MM.1S (cell line): Measurements from ENCODE around the gene HIVEP2.

Source experiments
- DNase-seq: peaks from one replicate; pipeline ENCODE4 v3.0.0-alpha.2; 2015
- H2AFZ ChIP-seq: fragments of 300-600 bp; sonication (generic); 2 replicates; pipeline ENCODE4 v1.6.0; 2016; ENCODE audit warnings: antibody characterized with exemption, low read length
- H3F3A ChIP-seq: fragments of 300-600 bp; sonication (generic); 2 replicates; pipeline ENCODE4 v1.6.1; 2016; ENCODE audit warnings: mild to moderate bottlenecking, antibody characterized with exemption, low read length, moderate library complexity, mixed read lengths; ENCODE audit not compliant: insufficient read depth
- H3K27ac ChIP-seq: fragments of 300-600 bp; sonication (generic); 2 replicates; pipeline ENCODE4 v1.5.1; 2016; ENCODE audit warnings: mild to moderate bottlenecking, low read length
- H3K27me3 ChIP-seq: fragments of 300-600 bp; sonication (generic); replicated peaks from 2 replicates; pipeline ENCODE4 v1.6.0; 2016; ENCODE audit warnings: low read length; ENCODE audit not compliant: insufficient read depth
- H3K36me3 ChIP-seq: fragments of 300-600 bp; sonication (generic); replicated peaks from 2 replicates; pipeline ENCODE4 v1.6.1; 2016; ENCODE audit warnings: mild to moderate bottlenecking, low read length, mixed read lengths; ENCODE audit not compliant: insufficient read depth
- H3K4me1 ChIP-seq: fragments of 300-600 bp; sonication (generic); 2 replicates; pipeline ENCODE4 v1.6.1; 2016; ENCODE audit warnings: low read length, mixed read lengths
- H3K4me2 ChIP-seq: fragments of 300-600 bp; sonication (generic); 2 replicates; pipeline ENCODE4 v1.6.0; 2016; ENCODE audit warnings: low read depth, low read length
- H3K4me3 ChIP-seq: fragments of 300-600 bp; sonication (generic); 2 replicates; pipeline ENCODE4 v1.5.1; 2016; ENCODE audit warnings: low read length, mixed read lengths
- H3K79me2 ChIP-seq: fragments of 300-600 bp; sonication (generic); 2 replicates; pipeline ENCODE4 v1.6.1; 2016; ENCODE audit warnings: mixed run types, low read length, mixed read lengths
- H3K9ac ChIP-seq: fragments of 300-600 bp; sonication (generic); 2 replicates; pipeline ENCODE4 v1.6.1; 2016; ENCODE audit warnings: low read length, mixed read lengths
- H3K9me2 ChIP-seq: fragments of 300-600 bp; sonication (generic); replicated peaks from 2 replicates; pipeline ENCODE4 v1.6.1; 2016; ENCODE audit warnings: mild to moderate bottlenecking, low read length, mixed read lengths; ENCODE audit not compliant: insufficient read depth
- H3K9me3 ChIP-seq: fragments of 300-600 bp; sonication (generic); replicated peaks from 2 replicates; pipeline ENCODE4 v1.6.1; 2016; ENCODE audit warnings: mild to moderate bottlenecking, low read length, mixed read lengths; ENCODE audit not compliant: insufficient read depth
- H4K20me1 ChIP-seq: fragments of 300-600 bp; sonication (generic); 2 replicates; pipeline ENCODE4 v1.6.1; 2016; ENCODE audit warnings: mild to moderate bottlenecking, low read length, moderate library complexity, mixed read lengths; ENCODE audit not compliant: insufficient read depth
- EZH2 ChIP-seq: fragments of 300-600 bp; sonication (generic); optimal IDR thresholded peaks from 2 replicates; pipeline ENCODE3; 2017; ENCODE audit warnings: low read depth, mild to moderate bottlenecking, antibody characterized with exemption, low read length, mixed read lengths
- EZH2phosphoT487 ChIP-seq: fragments of 300-600 bp; sonication (generic); IDR thresholded peaks from 2 replicates; pipeline ENCODE4 v1.6.1; 2018; ENCODE audit warnings: antibody characterized with exemption, low read length
- TF ChIP-seq, protein P1 (sequence below): fragments of 300-600 bp; sonication (generic); IDR thresholded peaks from 2 replicates; pipeline ENCODE4 v1.5.1; 2016; ENCODE audit warnings: antibody characterized with exemption, low read length, mixed read lengths

The HIVEP2 gene

DNA sequence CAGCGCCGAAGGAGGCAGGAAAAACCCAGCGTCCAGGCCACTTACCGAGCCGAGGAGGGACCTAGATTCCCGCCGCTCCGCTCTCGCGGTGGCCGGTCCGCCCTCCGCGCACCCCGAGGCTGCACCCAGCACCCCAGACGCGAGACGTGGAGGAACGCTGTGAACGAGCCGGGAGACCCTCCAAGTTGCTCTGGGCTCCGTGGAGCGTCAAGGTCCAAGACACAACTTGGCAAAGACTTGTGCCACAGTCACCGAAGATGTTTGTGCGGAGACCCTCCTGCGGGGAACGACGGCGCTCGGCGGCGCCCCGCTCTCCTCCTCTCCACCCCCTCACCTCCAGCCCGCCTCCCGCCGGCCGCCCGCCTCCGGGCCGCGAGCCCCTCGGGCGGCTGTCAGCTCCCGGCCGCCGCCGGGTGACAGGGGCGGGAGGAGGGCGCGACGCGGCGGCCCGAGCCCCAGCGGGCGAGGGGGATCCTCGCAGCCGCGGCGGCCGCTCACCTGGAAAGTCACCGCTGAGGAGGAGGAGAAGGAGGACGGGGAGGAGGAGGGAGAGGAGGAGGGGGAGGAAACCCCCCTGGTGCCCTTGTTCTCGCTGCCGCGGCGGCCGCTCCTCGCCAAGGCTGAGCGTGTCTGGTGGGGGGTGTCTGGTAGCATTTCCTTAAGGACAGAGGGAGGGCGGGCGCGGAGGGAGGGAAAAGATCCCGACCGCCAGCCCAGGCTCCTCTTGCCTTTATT is 637 bp upstream of the HIVEP2 start:
- Histone ChIP-seq H3K27me3 (no peaks in the 10 kb centered on the region), H3K4me2 (peak overlapping the region; percentile 39; the same call in 1 of the 2 replicates), H3K9me2 (no peaks in the 10 kb centered on the region), H3F3A (peaks cover 31% of the 10 kb centered on the region), H3K27ac (peak overlapping the region; percentile 94), H3K9me3 (no peaks in the 10 kb centered on the region), H3K36me3 (no peaks in the 10 kb centered on the region), H3K79me2 (peaks cover 26% of the 10 kb centered on the region), H3K4me1 (peaks cover 7% of the 10 kb centered on the region; the same call in 1 of the 2 replicates), H4K20me1 (no peaks in the 10 kb centered on the region), H2AFZ (peak overlapping the region; percentile 61), H3K4me3 (peak overlapping the region; percentile 82), H3K9ac (peak overlapping the region; percentile 97)
- DNase-seq = peak; percentile 28
- TF ChIP-seq EZH2phosphoT487 (no peak), EZH2 (no peak)
- TF ChIP-seq, protein P1, sequence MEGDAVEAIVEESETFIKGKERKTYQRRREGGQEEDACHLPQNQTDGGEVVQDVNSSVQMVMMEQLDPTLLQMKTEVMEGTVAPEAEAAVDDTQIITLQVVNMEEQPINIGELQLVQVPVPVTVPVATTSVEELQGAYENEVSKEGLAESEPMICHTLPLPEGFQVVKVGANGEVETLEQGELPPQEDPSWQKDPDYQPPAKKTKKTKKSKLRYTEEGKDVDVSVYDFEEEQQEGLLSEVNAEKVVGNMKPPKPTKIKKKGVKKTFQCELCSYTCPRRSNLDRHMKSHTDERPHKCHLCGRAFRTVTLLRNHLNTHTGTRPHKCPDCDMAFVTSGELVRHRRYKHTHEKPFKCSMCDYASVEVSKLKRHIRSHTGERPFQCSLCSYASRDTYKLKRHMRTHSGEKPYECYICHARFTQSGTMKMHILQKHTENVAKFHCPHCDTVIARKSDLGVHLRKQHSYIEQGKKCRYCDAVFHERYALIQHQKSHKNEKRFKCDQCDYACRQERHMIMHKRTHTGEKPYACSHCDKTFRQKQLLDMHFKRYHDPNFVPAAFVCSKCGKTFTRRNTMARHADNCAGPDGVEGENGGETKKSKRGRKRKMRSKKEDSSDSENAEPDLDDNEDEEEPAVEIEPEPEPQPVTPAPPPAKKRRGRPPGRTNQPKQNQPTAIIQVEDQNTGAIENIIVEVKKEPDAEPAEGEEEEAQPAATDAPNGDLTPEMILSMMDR = no peak

GRCh38 chr6:142944124-142945048 is 590 bp downstream of the HIVEP2 start:
- peak; percentile 39 for DNase-seq

GRCh38 chr6:142943711-142944123 is 1.3 kb downstream of the HIVEP2 start:
- peak overlapping the region; percentile 92 for H3K9ac ChIP-seq
- no peaks in the 10 kb centered on the region for H3K9me3 ChIP-seq
- H3K4me1 ChIP-seq = peaks cover 7% of the 10 kb centered on the region; the same call in 1 of the 2 replicates
- DNase-seq = peak; percentile 46
- no peak overlapping the region; the same call in 1 of the 2 replicates for H2AFZ ChIP-seq
- H3F3A ChIP-seq = peaks cover 31% of the 10 kb centered on the region
- no peaks in the 10 kb centered on the region for H3K27me3 ChIP-seq
- H3K79me2 ChIP-seq = peaks cover 30% of the 10 kb centered on the region
- H3K9me2 ChIP-seq = no peaks in the 10 kb centered on the region
- peak overlapping the region; percentile 76 for H3K4me3 ChIP-seq
- H3K4me2 ChIP-seq = peak overlapping the region; percentile 56
- H3K27ac ChIP-seq = peak overlapping the region; percentile 82
- H3K36me3 ChIP-seq = no peaks in the 10 kb centered on the region
- TF ChIP-seq EZH2 (no peak), EZH2phosphoT487 (no peak)
- no peaks in the 10 kb centered on the region for H4K20me1 ChIP-seq

More at GRCh38 chr6:142944124-142945048, 590 bp downstream of the HIVEP2 start:
- peaks cover 30% of the 10 kb centered on the region for H3K79me2 ChIP-seq
- peak overlapping the region; percentile 56 for H3K4me2 ChIP-seq
- no peak for TF ChIP-seq EZH2phosphoT487
- TF ChIP-seq, protein P1 = no peak
- no peak for TF ChIP-seq EZH2
- no peaks in the 10 kb centered on the region for H3K9me3 ChIP-seq
- H4K20me1 ChIP-seq = no peaks in the 10 kb centered on the region
- H2AFZ ChIP-seq = peak overlapping the region; percentile 58; the same call in 1 of the 2 replicates
- H3K27me3 ChIP-seq = no peaks in the 10 kb centered on the region
- H3K4me3 ChIP-seq = peak overlapping the region; percentile 76
- H3K27ac ChIP-seq = peak overlapping the region; percentile 82
- peaks cover 31% of the 10 kb centered on the region for H3F3A ChIP-seq
- H3K4me1 ChIP-seq = peaks cover 7% of the 10 kb centered on the region; the same call in 1 of the 2 replicates
- no peaks in the 10 kb centered on the region for H3K9me2 ChIP-seq
- peak overlapping the region; percentile 92 for H3K9ac ChIP-seq
- no peaks in the 10 kb centered on the region for H3K36me3 ChIP-seq
